Measurements from ENCODE around the gene PPP1R3D.

DNA sequence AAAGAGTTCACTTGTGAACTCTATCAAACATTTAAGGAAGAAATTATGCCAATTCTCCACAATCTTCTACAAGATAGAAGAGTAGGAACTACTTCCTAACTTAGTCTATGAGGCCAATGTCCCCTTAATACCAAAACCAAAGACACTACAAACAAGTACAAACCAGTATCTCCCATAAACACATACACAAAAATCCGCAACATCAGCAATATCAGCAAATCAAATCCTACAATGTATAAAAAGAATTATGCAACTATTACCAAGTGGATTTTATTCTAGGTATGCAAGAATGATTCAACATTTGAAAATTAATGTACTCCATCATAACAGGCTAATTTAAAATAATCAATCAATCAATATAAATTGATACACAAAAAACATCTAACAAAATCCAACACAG lies 52.1 kb downstream of the PPP1R3D start:
- TF ChIP-seq SMARCE1 (IDR thresholded peaks at IDR 0.05; ENCODE audit: borderline replicate concordance), result no peak
- TF ChIP-seq POLR2A (IDR thresholded peaks at IDR 0.05; ENCODE audit: insufficient read depth in 1 of 2, low read depth in 2 of 2, low read length in 2 of 2), result no peak
- no peak for TF ChIP-seq ZBTB42 (CRISPR knock-in tag; IDR thresholded peaks at IDR 0.05)
- no peak for TF ChIP-seq POLR2AphosphoS5 (IDR thresholded peaks at IDR 0.05; ENCODE audit: low read depth, low read length)
- no peak for TF ChIP-seq ZBTB21 (CRISPR knock-in tag; IDR thresholded peaks at IDR 0.05)
- TF ChIP-seq, protein P1, sequence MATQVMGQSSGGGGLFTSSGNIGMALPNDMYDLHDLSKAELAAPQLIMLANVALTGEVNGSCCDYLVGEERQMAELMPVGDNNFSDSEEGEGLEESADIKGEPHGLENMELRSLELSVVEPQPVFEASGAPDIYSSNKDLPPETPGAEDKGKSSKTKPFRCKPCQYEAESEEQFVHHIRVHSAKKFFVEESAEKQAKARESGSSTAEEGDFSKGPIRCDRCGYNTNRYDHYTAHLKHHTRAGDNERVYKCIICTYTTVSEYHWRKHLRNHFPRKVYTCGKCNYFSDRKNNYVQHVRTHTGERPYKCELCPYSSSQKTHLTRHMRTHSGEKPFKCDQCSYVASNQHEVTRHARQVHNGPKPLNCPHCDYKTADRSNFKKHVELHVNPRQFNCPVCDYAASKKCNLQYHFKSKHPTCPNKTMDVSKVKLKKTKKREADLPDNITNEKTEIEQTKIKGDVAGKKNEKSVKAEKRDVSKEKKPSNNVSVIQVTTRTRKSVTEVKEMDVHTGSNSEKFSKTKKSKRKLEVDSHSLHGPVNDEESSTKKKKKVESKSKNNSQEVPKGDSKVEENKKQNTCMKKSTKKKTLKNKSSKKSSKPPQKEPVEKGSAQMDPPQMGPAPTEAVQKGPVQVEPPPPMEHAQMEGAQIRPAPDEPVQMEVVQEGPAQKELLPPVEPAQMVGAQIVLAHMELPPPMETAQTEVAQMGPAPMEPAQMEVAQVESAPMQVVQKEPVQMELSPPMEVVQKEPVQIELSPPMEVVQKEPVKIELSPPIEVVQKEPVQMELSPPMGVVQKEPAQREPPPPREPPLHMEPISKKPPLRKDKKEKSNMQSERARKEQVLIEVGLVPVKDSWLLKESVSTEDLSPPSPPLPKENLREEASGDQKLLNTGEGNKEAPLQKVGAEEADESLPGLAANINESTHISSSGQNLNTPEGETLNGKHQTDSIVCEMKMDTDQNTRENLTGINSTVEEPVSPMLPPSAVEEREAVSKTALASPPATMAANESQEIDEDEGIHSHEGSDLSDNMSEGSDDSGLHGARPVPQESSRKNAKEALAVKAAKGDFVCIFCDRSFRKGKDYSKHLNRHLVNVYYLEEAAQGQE (IDR thresholded peaks at IDR 0.05; ENCODE audit: borderline replicate concordance in 1 of 2, low read depth in 1 of 2, low read length in 2 of 2), result no peak
- no peak for TF ChIP-seq EZH2 (conservative IDR thresholded peaks at IDR 0.05; ENCODE audit: low read depth, low read length)
- TF ChIP-seq, protein P2, sequence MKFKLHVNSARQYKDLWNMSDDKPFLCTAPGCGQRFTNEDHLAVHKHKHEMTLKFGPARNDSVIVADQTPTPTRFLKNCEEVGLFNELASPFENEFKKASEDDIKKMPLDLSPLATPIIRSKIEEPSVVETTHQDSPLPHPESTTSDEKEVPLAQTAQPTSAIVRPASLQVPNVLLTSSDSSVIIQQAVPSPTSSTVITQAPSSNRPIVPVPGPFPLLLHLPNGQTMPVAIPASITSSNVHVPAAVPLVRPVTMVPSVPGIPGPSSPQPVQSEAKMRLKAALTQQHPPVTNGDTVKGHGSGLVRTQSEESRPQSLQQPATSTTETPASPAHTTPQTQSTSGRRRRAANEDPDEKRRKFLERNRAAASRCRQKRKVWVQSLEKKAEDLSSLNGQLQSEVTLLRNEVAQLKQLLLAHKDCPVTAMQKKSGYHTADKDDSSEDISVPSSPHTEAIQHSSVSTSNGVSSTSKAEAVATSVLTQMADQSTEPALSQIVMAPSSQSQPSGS (CRISPR knock-in tag; IDR thresholded peaks at IDR 0.05), result no peak
- TF ChIP-seq, protein P3, sequence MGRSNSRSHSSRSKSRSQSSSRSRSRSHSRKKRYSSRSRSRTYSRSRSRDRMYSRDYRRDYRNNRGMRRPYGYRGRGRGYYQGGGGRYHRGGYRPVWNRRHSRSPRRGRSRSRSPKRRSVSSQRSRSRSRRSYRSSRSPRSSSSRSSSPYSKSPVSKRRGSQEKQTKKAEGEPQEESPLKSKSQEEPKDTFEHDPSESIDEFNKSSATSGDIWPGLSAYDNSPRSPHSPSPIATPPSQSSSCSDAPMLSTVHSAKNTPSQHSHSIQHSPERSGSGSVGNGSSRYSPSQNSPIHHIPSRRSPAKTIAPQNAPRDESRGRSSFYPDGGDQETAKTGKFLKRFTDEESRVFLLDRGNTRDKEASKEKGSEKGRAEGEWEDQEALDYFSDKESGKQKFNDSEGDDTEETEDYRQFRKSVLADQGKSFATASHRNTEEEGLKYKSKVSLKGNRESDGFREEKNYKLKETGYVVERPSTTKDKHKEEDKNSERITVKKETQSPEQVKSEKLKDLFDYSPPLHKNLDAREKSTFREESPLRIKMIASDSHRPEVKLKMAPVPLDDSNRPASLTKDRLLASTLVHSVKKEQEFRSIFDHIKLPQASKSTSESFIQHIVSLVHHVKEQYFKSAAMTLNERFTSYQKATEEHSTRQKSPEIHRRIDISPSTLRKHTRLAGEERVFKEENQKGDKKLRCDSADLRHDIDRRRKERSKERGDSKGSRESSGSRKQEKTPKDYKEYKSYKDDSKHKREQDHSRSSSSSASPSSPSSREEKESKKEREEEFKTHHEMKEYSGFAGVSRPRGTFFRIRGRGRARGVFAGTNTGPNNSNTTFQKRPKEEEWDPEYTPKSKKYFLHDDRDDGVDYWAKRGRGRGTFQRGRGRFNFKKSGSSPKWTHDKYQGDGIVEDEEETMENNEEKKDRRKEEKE (IDR thresholded peaks at IDR 0.05), result no peak
- no peak for TF ChIP-seq ELF4 (CRISPR knock-in tag; IDR thresholded peaks at IDR 0.05; ENCODE audit: borderline replicate concordance)
- TF ChIP-seq, protein P4, sequence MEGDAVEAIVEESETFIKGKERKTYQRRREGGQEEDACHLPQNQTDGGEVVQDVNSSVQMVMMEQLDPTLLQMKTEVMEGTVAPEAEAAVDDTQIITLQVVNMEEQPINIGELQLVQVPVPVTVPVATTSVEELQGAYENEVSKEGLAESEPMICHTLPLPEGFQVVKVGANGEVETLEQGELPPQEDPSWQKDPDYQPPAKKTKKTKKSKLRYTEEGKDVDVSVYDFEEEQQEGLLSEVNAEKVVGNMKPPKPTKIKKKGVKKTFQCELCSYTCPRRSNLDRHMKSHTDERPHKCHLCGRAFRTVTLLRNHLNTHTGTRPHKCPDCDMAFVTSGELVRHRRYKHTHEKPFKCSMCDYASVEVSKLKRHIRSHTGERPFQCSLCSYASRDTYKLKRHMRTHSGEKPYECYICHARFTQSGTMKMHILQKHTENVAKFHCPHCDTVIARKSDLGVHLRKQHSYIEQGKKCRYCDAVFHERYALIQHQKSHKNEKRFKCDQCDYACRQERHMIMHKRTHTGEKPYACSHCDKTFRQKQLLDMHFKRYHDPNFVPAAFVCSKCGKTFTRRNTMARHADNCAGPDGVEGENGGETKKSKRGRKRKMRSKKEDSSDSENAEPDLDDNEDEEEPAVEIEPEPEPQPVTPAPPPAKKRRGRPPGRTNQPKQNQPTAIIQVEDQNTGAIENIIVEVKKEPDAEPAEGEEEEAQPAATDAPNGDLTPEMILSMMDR (CRISPR knock-in tag; IDR thresholded peaks at IDR 0.05), result no peak
- TF ChIP-seq PAX8 (CRISPR knock-in tag; IDR thresholded peaks at IDR 0.05; ENCODE audit: borderline replicate concordance), result no peak
- TF ChIP-seq YY1 (IDR thresholded peaks at IDR 0.05; ENCODE audit: insufficient read depth, insufficient replicate concordance, low read depth, low read length), result no peak
- no peak for TF ChIP-seq RAD21 (CRISPR knock-in tag; IDR thresholded peaks at IDR 0.05)

Data from HepG2 (cell line).